Calu3 (cell line): ENCODE results near the gene KIF9. TPM values are rescaled to one million over a fixed set of nuclear protein-coding genes. Genes with fewer than 3 reads are reported as not detected.
"Not testable (repeated sequence)": the region's sequence is repeated elsewhere in the genome, so short reads cannot be mapped to it uniquely, and the experiment has no call there.

Source experiments
- BruUV-seq: library from RNA; stranded (reverse); fragments of 400-500 nt; replicated peaks from 2 replicates; lab custom pipeline; 2021; lab: Mats Ljungman, UMichigan
- CTCF ChIA-PET: fragments of 300-600 bp; sonication (Branson Sonifier 250); formaldehyde crosslinking; loops from one replicate; lab custom pipeline; 2022; ENCODE audit warnings: antibody characterized with exemption; lab: Charles Lee
- DNase-seq: peaks from one replicate; pipeline ENCODE4 v3.0.0; 2022
- H3K27ac Mint-ChIP-seq: one replicate; pipeline ENCODE4 v1.8.0; 2022; ENCODE audit warnings: mixed read lengths; ENCODE audit not compliant: unreplicated experiment
- H3K27me3 Mint-ChIP-seq: one replicate; pipeline ENCODE4 v1.8.0; 2022; ENCODE audit warnings: mixed read lengths; ENCODE audit not compliant: unreplicated experiment
- H3K36me3 Mint-ChIP-seq: one replicate; pipeline ENCODE4 v1.8.0; 2022; ENCODE audit warnings: mild to moderate bottlenecking, moderate library complexity, mixed read lengths; ENCODE audit not compliant: insufficient read depth, unreplicated experiment
- H3K4me1 Mint-ChIP-seq: one replicate; pipeline ENCODE4 v1.8.0; 2022; ENCODE audit warnings: mild to moderate bottlenecking, low read depth, mixed read lengths; ENCODE audit not compliant: unreplicated experiment
- H3K4me3 Mint-ChIP-seq: one replicate; pipeline ENCODE4 v1.8.0; 2022; ENCODE audit warnings: mild to moderate bottlenecking, low read depth, moderate library complexity, mixed read lengths; ENCODE audit not compliant: unreplicated experiment
- H3K9me3 Mint-ChIP-seq: one replicate; pipeline ENCODE4 v1.8.0; 2022; ENCODE audit warnings: low read depth, mixed read lengths; ENCODE audit not compliant: unreplicated experiment
- CTCF ChIP-seq: fragments of 200-600 bp; IDR thresholded peaks from one replicate; pipeline ENCODE4 v1.8.0; 2022; ENCODE audit warnings: antibody characterized with exemption; ENCODE audit not compliant: unreplicated experiment
- intact Hi-C: fragments of 100-400 bp; cut with micrococcal nuclease; formaldehyde crosslinking; loops from one replicate; pipeline ENCODE4 v1.10.0; 2022; ENCODE audit not compliant: unreplicated experiment
- total RNA-seq: library from RNA; stranded (reverse); gene quantifications from 2 replicates; pipeline ENCODE4 v1.2.3, GENCODE V29; 2022

The KIF9 gene
- total RNA-seq, 1 experiment from 2014 or later, result 8.9 TPM

GRCh38 chr3:47319956-47320355, 37.4 kb upstream of the KIF9 start:
- intact Hi-C loops, result loop anchor here (10.0 kb wide), 2 partner anchors 155 to 235 kb away; partner anchors contain the start of gene SETD2
- Mint-ChIP-seq H3K9me3 (no peaks in the 10 kb centered on the region), H3K27ac (no peak overlapping the region), H3K27me3 (no peaks in the 10 kb centered on the region), H3K36me3 (peaks cover 7% of the 10 kb centered on the region), H3K4me3 (no peak overlapping the region), H3K4me1 (peaks cover 17% of the 10 kb centered on the region)
- CTCF ChIA-PET, result no interaction called here
- no peak for TF ChIP-seq CTCF
- no peak for DNase-seq
- no TSS peak for BruUV-seq

- Mint-ChIP-seq H3K27ac (no peak overlapping the region), H3K36me3 (peaks cover 7% of the 10 kb centered on the region), H3K9me3 (no peaks in the 10 kb centered on the region), H3K4me1 (peaks cover 22% of the 10 kb centered on the region), H3K4me3 (no peak overlapping the region), H3K27me3 (no peaks in the 10 kb centered on the region)
- no peak for DNase-seq
- TF ChIP-seq CTCF, result no peak
- no TSS peak for BruUV-seq
- intact Hi-C loops, result no loop called here
- CTCF ChIA-PET, result interaction anchor here (0.6 kb wide), 1 partner anchor 21 kb away, joined by 4 read pairs; no protein-coding TSS in a partner anchor
These were observed 36.3 kb upstream of the KIF9 start for GRCh38 chr3:47318916-47319315.

- H3K36me3 Mint-ChIP-seq, H3K9me3 Mint-ChIP-seq, CTCF ChIA-PET, H3K27ac Mint-ChIP-seq, H3K4me3 Mint-ChIP-seq, H3K27me3 Mint-ChIP-seq, BruUV-seq, DNase-seq, intact Hi-C loops: not testable (repeated sequence)
- peaks cover 11% of the 10 kb centered on the region for H3K4me1 Mint-ChIP-seq
These were observed 33.6 kb upstream of the KIF9 start for GRCh38 chr3:47316151-47316550.

GRCh38 chr3:47315069-47315647, 32.6 kb upstream of the KIF9 start:
- no TSS peak for BruUV-seq

More at GRCh38 chr3:47315069-47315647, 32.6 kb upstream of the KIF9 start:
- no peak for DNase-seq
- CTCF ChIA-PET, result interaction anchor here (0.6 to 1.8 kb wide), 3 partner anchors 9 to 313 kb away, joined by 3 to 5 read pairs (median 3); no protein-coding TSS in a partner anchor
- Mint-ChIP-seq H3K4me3 (no peak overlapping the region), H3K27ac (no peak overlapping the region), H3K4me1 (peaks cover 11% of the 10 kb centered on the region), H3K36me3 (no peaks in the 10 kb centered on the region), H3K27me3 (no peaks in the 10 kb centered on the region), H3K9me3 (no peaks in the 10 kb centered on the region)
- intact Hi-C loops, result no loop called here
- TF ChIP-seq CTCF, result no peak
